ENCODE measurements around the gene DNMT3A.

Gene DNMT3A

GRCh38 chr2:25257032-25257552, 84.6 kb downstream of the DNMT3A start:
- no peak for DNase-seq (ENCODE audit: low spot score)

- DNase-seq (ENCODE audit: low spot score) = no peak
These were observed 85.2 kb downstream of the DNMT3A start for GRCh38 chr2:25256488-25256875.

GRCh38 chr2:25255745-25256487, 85.8 kb downstream of the DNMT3A start:
- DNase-seq (ENCODE audit: low spot score) = no peak

GRCh38 chr2:25254961-25255360, 86.8 kb downstream of the DNMT3A start:
- DNase-seq (ENCODE audit: low spot score) = no peak

- no peak for DNase-seq (ENCODE audit: low spot score)
These were observed 88.5 kb downstream of the DNMT3A start for GRCh38 chr2:25253153-25253626.

- peak; percentile 49 for DNase-seq (ENCODE audit: low spot score)
These were observed 89.2 kb downstream of the DNMT3A start for GRCh38 chr2:25252291-25253152.

- peak; percentile 19 for DNase-seq (ENCODE audit: low spot score)
These were observed 90.1 kb downstream of the DNMT3A start for GRCh38 chr2:25251422-25252273.

GRCh38 chr2:25251071-25251421, 90.7 kb downstream of the DNMT3A start:
- peak; percentile 5 for DNase-seq (ENCODE audit: low spot score)

- no peak for DNase-seq (ENCODE audit: low spot score)
These were observed 91.2 kb downstream of the DNMT3A start for GRCh38 chr2:25250331-25251070.

GRCh38 chr2:25249785-25250184, 91.9 kb downstream of the DNMT3A start:
- no peak for DNase-seq (ENCODE audit: low spot score)

- no peak for DNase-seq (ENCODE audit: low spot score)
These were observed 93.8 kb downstream of the DNMT3A start for GRCh38 chr2:25247792-25248512.

GRCh38 chr2:25246558-25247290, 95.0 kb downstream of the DNMT3A start:
- DNase-seq (ENCODE audit: low spot score) = no peak

- DNase-seq (ENCODE audit: low spot score) = no peak
These were observed 95.7 kb downstream of the DNMT3A start for GRCh38 chr2:25246001-25246400.

- no peak for DNase-seq (ENCODE audit: low spot score)
These were observed 96.6 kb downstream of the DNMT3A start for GRCh38 chr2:25245141-25245540.

- no peak for DNase-seq (ENCODE audit: low spot score)
These were observed 97.7 kb downstream of the DNMT3A start for GRCh38 chr2:25243995-25244394.

GRCh38 chr2:25241452-25241851, 100.3 kb downstream of the DNMT3A start:
- no peak for DNase-seq (ENCODE audit: low spot score)

- DNase-seq (ENCODE audit: low spot score) = no peak
These were observed 101.1 kb downstream of the DNMT3A start for GRCh38 chr2:25240636-25241035.

- DNase-seq (ENCODE audit: low spot score) = no peak
These were observed 102.8 kb downstream of the DNMT3A start for GRCh38 chr2:25238920-25239319.

GRCh38 chr2:25237764-25238163, 104.0 kb downstream of the DNMT3A start:
- no peak for DNase-seq (ENCODE audit: low spot score)

- DNase-seq (ENCODE audit: low spot score) = no peak
These were observed 105.0 kb downstream of the DNMT3A start for GRCh38 chr2:25236736-25237135.
